WTC11 (cell line): ENCODE data around the gene TEDC2. TPM values are rescaled to one million over a fixed set of nuclear protein-coding genes. Genes with fewer than 3 reads are reported as not detected.

Source experiments
- ATAC-seq: fragments of 200-7000 bp; cut with Tn5 transposase; 2 replicates; pipeline ENCODE4 v1.10.0; 2021; ENCODE audit warnings: mild to moderate bottlenecking, moderate library complexity
- CTCF ChIA-PET: fragments of 300-600 bp; sonication (Branson Sonifier 250); formaldehyde crosslinking; loops from one replicate; lab custom pipeline; 2021; ENCODE audit warnings: antibody characterized with exemption; lab: Charles Lee
- POLR2A ChIA-PET: fragments of 350-600 bp; sonication (Branson Sonifier 250); formaldehyde crosslinking; loops from one replicate; lab custom pipeline; 2021; ENCODE audit warnings: antibody characterized with exemption; lab: Charles Lee
- DNase-seq: peaks from one replicate; pipeline ENCODE4 v3.0.0; 2021; ENCODE audit warnings: low spot score
- H3K27ac Mint-ChIP-seq: 2 replicates; pipeline ENCODE4 v1.8.0; 2021; ENCODE audit warnings: mixed read lengths
- H3K27me3 Mint-ChIP-seq: 2 replicates; pipeline ENCODE4 v1.8.0; 2021; ENCODE audit warnings: low read depth, mild to moderate bottlenecking, moderate library complexity, mixed read lengths
- H3K36me3 Mint-ChIP-seq: 2 replicates; pipeline ENCODE4 v1.8.0; 2021; ENCODE audit warnings: mixed read lengths
- H3K4me1 Mint-ChIP-seq: 2 replicates; pipeline ENCODE4 v1.8.0; 2022; ENCODE audit warnings: mixed read lengths
- H3K4me3 Mint-ChIP-seq: 2 replicates; pipeline ENCODE4 v1.8.0; 2021; ENCODE audit warnings: mild to moderate bottlenecking, moderate library complexity, mixed read lengths
- H3K9me3 Mint-ChIP-seq: 2 replicates; pipeline ENCODE4 v1.8.0; 2021; ENCODE audit warnings: mixed read lengths
- ATF6 ChIP-seq: sonication (generic); formaldehyde crosslinking; IDR thresholded peaks from 2 replicates; pipeline ENCODE4 v1.8.1; 2023; ENCODE audit warnings: mild to moderate bottlenecking, missing genetic modification reagents
- CREB1 ChIP-seq: sonication (generic); formaldehyde crosslinking; IDR thresholded peaks from 2 replicates; pipeline ENCODE4 v1.8.0; 2023; ENCODE audit warnings: mild to moderate bottlenecking, missing genetic modification reagents
- E2F1 ChIP-seq: sonication (generic); formaldehyde crosslinking; IDR thresholded peaks from 2 replicates; pipeline ENCODE4 v1.8.0; 2022; ENCODE audit warnings: mild to moderate bottlenecking, missing genetic modification reagents
- E2F4 ChIP-seq: sonication (generic); formaldehyde crosslinking; IDR thresholded peaks from 2 replicates; pipeline ENCODE4 v1.8.1; 2022; ENCODE audit warnings: low read depth, mild to moderate bottlenecking, moderate library complexity, missing genetic modification reagents, borderline replicate concordance
- ELF4 ChIP-seq: sonication (generic); formaldehyde crosslinking; IDR thresholded peaks from 2 replicates; pipeline ENCODE4 v1.8.1; 2022; ENCODE audit warnings: low read depth, mild to moderate bottlenecking, moderate library complexity, missing genetic modification reagents
- MLX ChIP-seq: sonication (generic); formaldehyde crosslinking; IDR thresholded peaks from 2 replicates; pipeline ENCODE4 v1.8.1; 2023; ENCODE audit warnings: mild to moderate bottlenecking, missing genetic modification reagents, moderate library complexity
- NR1H2 ChIP-seq: sonication (generic); formaldehyde crosslinking; IDR thresholded peaks from 2 replicates; pipeline ENCODE4 v1.9.0; 2021; ENCODE audit warnings: mild to moderate bottlenecking, moderate library complexity, missing genetic modification reagents
- STAT6 ChIP-seq: sonication (generic); formaldehyde crosslinking; conservative IDR thresholded peaks from 2 replicates; pipeline ENCODE4 v1.8.1; 2023; ENCODE audit warnings: mild to moderate bottlenecking, low read depth, missing genetic modification reagents, moderate library complexity
- TCF7 ChIP-seq: sonication (generic); formaldehyde crosslinking; IDR thresholded peaks from 2 replicates; pipeline ENCODE4 v1.8.0; 2022; ENCODE audit warnings: mild to moderate bottlenecking, low read depth, missing genetic modification reagents, moderate library complexity
- ZBTB21 ChIP-seq: sonication (generic); formaldehyde crosslinking; IDR thresholded peaks from 2 replicates; pipeline ENCODE4 v1.8.1; 2023; ENCODE audit warnings: mild to moderate bottlenecking, missing genetic modification reagents, borderline replicate concordance
- ZNF121 ChIP-seq: sonication (generic); formaldehyde crosslinking; IDR thresholded peaks from 2 replicates; pipeline ENCODE4 v1.8.0; 2023; ENCODE audit warnings: missing genetic modification reagents
- ZNF138 ChIP-seq: sonication (generic); formaldehyde crosslinking; conservative IDR thresholded peaks from 2 replicates; pipeline ENCODE4 v1.8.1; 2022; ENCODE audit warnings: mild to moderate bottlenecking, moderate library complexity, missing genetic modification reagents
- total RNA-seq: library from RNA; stranded (reverse); gene quantifications from 3 replicates; pipeline ENCODE4 v1.2.3, GENCODE V29; 2021
- TF ChIP-seq, protein P1 (sequence below): fragments of 250-450 bp; sonication (Bioruptor Pico); IDR thresholded peaks from 2 replicates; pipeline ENCODE4 v2.1.2; 2022; ENCODE audit warnings: mild to moderate bottlenecking, moderate library complexity
- TF ChIP-seq, protein P2 (sequence below): fragments of 250-450 bp; sonication (Bioruptor Pico); IDR thresholded peaks from 2 replicates; pipeline ENCODE4 v1.9.0; 2021; ENCODE audit warnings: mild to moderate bottlenecking, borderline replicate concordance
- TF ChIP-seq, protein P3 (sequence below): sonication (generic); formaldehyde crosslinking; IDR thresholded peaks from 2 replicates; pipeline ENCODE4 v1.8.1; 2023; ENCODE audit warnings: mild to moderate bottlenecking, missing genetic modification reagents, borderline replicate concordance
- TF ChIP-seq, protein P4 (sequence below): sonication (generic); formaldehyde crosslinking; IDR thresholded peaks from 2 replicates; pipeline ENCODE4 v1.8.1; 2022; ENCODE audit warnings: low read depth, missing genetic modification reagents, borderline replicate concordance

Gene TEDC2
- total RNA-seq, 1 experiment from 2014 or later = 61.6 TPM

DNA sequence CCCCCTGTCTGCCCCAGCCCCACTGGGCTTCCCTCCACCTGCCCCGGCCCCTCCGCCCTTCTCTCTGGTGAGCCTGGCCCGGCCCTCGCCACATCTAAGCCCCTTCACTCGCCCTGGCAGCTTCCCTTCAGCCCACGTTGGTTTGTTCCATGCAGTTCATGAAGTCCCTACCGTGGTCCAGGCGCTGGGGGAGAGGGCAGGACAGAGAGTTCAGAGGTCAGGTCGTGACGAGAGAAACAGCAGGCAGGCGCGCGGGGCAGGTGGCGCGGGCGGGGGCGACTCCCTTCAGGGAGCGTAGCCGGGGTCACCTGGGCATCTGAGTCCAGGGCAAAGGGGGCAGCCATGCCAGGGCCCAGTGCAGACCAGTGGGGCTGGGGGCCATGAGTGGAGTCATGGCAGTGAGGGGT lies 8.9 kb upstream of the TEDC2 start:
- ATAC-seq (no peak), DNase-seq (no peak)
- no peak overlapping the region for H3K4me3 Mint-ChIP-seq
- no peaks in the 10 kb centered on the region for H3K4me1 Mint-ChIP-seq
- no peak overlapping the region for H3K27ac Mint-ChIP-seq
- peaks cover 60% of the 10 kb centered on the region for H3K36me3 Mint-ChIP-seq
- ChIA-PET CTCF (interaction anchor here (1.1 to 1.5 kb wide), 2 partner anchors 20 to 73 kb away, joined by 3 to 5 read pairs; no protein-coding TSS in a partner anchor), POLR2A (interaction anchor here (0.6 kb wide), 1 partner anchor 18 kb away, joined by 5 read pairs; no protein-coding TSS in a partner anchor)
- H3K9me3 Mint-ChIP-seq = no peaks in the 10 kb centered on the region
- H3K27me3 Mint-ChIP-seq = no peaks in the 10 kb centered on the region
- TF ChIP-seq, protein P1, sequence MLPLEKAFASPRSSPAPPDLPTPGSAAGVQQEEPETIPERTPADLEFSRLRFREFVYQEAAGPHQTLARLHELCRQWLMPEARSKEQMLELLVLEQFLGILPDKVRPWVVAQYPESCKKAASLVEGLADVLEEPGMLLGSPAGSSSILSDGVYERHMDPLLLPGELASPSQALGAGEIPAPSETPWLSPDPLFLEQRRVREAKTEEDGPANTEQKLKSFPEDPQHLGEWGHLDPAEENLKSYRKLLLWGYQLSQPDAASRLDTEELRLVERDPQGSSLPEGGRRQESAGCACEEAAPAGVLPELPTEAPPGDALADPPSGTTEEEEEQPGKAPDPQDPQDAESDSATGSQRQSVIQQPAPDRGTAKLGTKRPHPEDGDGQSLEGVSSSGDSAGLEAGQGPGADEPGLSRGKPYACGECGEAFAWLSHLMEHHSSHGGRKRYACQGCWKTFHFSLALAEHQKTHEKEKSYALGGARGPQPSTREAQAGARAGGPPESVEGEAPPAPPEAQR (CRISPR knock-in tag) = no peak
- TF ChIP-seq E2F1 (CRISPR knock-in tag) (no peak), ATF6 (CRISPR knock-in tag) (no peak), ZBTB21 (CRISPR knock-in tag) (no peak), MLX (CRISPR knock-in tag) (no peak), E2F4 (CRISPR knock-in tag) (no peak), TCF7 (CRISPR knock-in tag) (no peak), CREB1 (no peak), ZNF138 (CRISPR knock-in tag) (no peak), ZNF121 (CRISPR knock-in tag) (no peak), NR1H2 (no peak), STAT6 (CRISPR knock-in tag) (no peak), ELF4 (CRISPR knock-in tag) (no peak)
- TF ChIP-seq, protein P2, sequence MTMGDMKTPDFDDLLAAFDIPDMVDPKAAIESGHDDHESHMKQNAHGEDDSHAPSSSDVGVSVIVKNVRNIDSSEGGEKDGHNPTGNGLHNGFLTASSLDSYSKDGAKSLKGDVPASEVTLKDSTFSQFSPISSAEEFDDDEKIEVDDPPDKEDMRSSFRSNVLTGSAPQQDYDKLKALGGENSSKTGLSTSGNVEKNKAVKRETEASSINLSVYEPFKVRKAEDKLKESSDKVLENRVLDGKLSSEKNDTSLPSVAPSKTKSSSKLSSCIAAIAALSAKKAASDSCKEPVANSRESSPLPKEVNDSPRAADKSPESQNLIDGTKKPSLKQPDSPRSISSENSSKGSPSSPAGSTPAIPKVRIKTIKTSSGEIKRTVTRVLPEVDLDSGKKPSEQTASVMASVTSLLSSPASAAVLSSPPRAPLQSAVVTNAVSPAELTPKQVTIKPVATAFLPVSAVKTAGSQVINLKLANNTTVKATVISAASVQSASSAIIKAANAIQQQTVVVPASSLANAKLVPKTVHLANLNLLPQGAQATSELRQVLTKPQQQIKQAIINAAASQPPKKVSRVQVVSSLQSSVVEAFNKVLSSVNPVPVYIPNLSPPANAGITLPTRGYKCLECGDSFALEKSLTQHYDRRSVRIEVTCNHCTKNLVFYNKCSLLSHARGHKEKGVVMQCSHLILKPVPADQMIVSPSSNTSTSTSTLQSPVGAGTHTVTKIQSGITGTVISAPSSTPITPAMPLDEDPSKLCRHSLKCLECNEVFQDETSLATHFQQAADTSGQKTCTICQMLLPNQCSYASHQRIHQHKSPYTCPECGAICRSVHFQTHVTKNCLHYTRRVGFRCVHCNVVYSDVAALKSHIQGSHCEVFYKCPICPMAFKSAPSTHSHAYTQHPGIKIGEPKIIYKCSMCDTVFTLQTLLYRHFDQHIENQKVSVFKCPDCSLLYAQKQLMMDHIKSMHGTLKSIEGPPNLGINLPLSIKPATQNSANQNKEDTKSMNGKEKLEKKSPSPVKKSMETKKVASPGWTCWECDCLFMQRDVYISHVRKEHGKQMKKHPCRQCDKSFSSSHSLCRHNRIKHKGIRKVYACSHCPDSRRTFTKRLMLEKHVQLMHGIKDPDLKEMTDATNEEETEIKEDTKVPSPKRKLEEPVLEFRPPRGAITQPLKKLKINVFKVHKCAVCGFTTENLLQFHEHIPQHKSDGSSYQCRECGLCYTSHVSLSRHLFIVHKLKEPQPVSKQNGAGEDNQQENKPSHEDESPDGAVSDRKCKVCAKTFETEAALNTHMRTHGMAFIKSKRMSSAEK (CRISPR knock-in tag) = no peak
- TF ChIP-seq, protein P3, sequence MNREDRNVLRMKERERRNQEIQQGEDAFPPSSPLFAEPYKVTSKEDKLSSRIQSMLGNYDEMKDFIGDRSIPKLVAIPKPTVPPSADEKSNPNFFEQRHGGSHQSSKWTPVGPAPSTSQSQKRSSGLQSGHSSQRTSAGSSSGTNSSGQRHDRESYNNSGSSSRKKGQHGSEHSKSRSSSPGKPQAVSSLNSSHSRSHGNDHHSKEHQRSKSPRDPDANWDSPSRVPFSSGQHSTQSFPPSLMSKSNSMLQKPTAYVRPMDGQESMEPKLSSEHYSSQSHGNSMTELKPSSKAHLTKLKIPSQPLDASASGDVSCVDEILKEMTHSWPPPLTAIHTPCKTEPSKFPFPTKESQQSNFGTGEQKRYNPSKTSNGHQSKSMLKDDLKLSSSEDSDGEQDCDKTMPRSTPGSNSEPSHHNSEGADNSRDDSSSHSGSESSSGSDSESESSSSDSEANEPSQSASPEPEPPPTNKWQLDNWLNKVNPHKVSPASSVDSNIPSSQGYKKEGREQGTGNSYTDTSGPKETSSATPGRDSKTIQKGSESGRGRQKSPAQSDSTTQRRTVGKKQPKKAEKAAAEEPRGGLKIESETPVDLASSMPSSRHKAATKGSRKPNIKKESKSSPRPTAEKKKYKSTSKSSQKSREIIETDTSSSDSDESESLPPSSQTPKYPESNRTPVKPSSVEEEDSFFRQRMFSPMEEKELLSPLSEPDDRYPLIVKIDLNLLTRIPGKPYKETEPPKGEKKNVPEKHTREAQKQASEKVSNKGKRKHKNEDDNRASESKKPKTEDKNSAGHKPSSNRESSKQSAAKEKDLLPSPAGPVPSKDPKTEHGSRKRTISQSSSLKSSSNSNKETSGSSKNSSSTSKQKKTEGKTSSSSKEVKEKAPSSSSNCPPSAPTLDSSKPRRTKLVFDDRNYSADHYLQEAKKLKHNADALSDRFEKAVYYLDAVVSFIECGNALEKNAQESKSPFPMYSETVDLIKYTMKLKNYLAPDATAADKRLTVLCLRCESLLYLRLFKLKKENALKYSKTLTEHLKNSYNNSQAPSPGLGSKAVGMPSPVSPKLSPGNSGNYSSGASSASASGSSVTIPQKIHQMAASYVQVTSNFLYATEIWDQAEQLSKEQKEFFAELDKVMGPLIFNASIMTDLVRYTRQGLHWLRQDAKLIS = no peak
- TF ChIP-seq, protein P4, sequence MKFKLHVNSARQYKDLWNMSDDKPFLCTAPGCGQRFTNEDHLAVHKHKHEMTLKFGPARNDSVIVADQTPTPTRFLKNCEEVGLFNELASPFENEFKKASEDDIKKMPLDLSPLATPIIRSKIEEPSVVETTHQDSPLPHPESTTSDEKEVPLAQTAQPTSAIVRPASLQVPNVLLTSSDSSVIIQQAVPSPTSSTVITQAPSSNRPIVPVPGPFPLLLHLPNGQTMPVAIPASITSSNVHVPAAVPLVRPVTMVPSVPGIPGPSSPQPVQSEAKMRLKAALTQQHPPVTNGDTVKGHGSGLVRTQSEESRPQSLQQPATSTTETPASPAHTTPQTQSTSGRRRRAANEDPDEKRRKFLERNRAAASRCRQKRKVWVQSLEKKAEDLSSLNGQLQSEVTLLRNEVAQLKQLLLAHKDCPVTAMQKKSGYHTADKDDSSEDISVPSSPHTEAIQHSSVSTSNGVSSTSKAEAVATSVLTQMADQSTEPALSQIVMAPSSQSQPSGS = no peak
